Measurements from ENCODE around the gene KDM6B. TPM values are rescaled to one million over a fixed set of nuclear protein-coding genes. Genes with fewer than 3 reads are reported as not detected.

The KDM6B gene
- total RNA-seq, 1 donor from 2014 or later = 48.3 TPM

DNA sequence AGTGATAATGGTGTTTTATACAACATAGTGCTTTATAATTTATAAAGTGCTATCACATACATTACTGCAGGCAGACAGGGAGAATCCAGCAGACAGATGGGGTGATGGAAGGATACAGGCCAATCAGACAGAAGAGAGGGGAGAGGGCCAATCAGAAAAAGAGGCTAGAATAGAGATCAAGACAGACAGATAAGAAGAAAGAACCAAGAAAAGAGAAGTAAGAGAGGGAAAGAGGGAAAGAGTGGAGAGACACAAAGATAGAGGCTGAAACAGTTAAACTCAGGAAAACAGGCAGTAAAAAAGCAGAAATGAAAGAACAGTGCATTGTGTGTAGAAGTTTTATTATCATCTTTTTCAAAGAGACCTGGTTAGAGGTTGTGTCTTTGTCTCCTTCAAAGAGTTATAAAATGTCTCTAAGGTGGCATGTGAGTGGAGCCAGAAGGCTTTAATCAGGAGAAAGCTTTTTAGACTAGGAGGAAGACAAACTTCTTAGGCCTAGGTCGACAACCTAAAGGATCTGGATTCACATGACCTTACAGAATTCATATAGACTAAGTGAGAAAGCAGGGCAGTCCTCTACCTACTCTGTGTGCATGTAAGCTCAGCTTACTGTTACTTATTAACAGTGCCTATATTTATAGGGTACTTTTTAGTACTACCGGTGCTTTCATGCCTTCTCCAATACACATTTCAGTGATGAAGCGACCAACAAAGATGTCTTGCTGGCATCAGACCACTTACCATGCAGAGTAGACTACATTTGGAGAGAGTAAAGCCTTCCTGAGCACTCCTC is 46.3 kb downstream of the KDM6B start:
- intact Hi-C loops (cut with DNase I) = no loop called here
- TF ChIP-seq, protein P1, sequence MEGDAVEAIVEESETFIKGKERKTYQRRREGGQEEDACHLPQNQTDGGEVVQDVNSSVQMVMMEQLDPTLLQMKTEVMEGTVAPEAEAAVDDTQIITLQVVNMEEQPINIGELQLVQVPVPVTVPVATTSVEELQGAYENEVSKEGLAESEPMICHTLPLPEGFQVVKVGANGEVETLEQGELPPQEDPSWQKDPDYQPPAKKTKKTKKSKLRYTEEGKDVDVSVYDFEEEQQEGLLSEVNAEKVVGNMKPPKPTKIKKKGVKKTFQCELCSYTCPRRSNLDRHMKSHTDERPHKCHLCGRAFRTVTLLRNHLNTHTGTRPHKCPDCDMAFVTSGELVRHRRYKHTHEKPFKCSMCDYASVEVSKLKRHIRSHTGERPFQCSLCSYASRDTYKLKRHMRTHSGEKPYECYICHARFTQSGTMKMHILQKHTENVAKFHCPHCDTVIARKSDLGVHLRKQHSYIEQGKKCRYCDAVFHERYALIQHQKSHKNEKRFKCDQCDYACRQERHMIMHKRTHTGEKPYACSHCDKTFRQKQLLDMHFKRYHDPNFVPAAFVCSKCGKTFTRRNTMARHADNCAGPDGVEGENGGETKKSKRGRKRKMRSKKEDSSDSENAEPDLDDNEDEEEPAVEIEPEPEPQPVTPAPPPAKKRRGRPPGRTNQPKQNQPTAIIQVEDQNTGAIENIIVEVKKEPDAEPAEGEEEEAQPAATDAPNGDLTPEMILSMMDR (IDR thresholded peaks at IDR 0.05) = no peak

DNA sequence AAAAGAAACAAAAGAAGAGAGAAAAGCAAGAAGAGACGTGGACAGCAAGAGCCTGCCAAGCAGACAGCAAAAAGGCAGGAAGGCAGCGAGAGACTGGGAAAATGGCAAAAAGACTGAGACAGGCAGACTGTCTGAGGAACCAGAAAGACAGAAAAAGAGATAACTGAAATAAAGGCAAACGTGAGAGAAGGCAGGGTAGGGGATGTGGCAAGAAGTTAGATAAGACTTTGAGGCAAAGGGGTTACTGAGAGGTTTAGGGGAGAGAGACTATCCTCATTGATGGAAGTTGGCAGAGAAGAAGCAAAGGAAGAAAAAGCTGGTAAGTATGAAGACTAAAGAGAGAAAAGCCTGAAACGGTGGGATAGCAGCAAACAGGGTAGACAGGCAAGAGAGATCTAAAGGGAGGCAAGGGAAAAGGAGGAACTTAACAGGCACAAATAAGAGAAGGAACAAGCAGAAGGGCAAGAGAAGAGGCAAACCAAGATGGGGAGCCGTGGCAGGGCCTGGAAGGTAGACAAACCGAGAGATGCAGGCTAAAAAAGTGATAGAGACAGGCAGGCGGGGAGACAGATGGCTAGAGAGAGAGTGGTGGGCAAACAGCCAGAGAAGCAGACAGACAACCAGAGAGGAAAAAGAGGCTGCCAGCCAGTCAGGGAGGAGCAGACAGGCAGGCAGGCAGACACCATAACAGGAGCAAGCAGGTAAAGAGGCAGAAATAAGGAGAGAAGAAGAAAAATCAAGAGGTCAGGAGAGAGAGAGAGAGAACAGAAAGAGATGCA is 47.4 kb downstream of the KDM6B start:
- Histone ChIP-seq H3K9me3 (no peaks in the 10 kb centered on the region), H3K36me3 (peaks cover 10% of the 10 kb centered on the region), H3K27ac (no peak overlapping the region), H3K4me1 (peaks cover 33% of the 10 kb centered on the region), H3K27me3 (no peaks in the 10 kb centered on the region), H3K4me3 (no peak overlapping the region)
- TF ChIP-seq, protein P1 (IDR thresholded peaks at IDR 0.05) = no peak
- ATAC-seq (no peak), DNase-seq (no peak)
- intact Hi-C loops (cut with DNase I) = no loop called here

More for the DNA sequence above, 46.3 kb downstream of the KDM6B start:
- H3K27ac ChIP-seq = peak overlapping the region; percentile 3
- no peak overlapping the region for H3K4me3 ChIP-seq
- ATAC-seq (no peak), DNase-seq (no peak)
- peaks cover 29% of the 10 kb centered on the region for H3K4me1 ChIP-seq
- no peaks in the 10 kb centered on the region for H3K9me3 ChIP-seq
- peaks cover 10% of the 10 kb centered on the region for H3K36me3 ChIP-seq
- no peaks in the 10 kb centered on the region for H3K27me3 ChIP-seq

GRCh38 chr17:7882068-7882467 is 48.1 kb downstream of the KDM6B start:
- DNase-seq (no peak), ATAC-seq (no peak)
- Histone ChIP-seq H3K4me1 (peaks cover 39% of the 10 kb centered on the region), H3K4me3 (no peak overlapping the region), H3K27ac (no peak overlapping the region), H3K9me3 (no peaks in the 10 kb centered on the region), H3K36me3 (peaks cover 10% of the 10 kb centered on the region), H3K27me3 (no peaks in the 10 kb centered on the region)
- TF ChIP-seq, protein P1 (IDR thresholded peaks at IDR 0.05) = no peak
- intact Hi-C loops (cut with DNase I) = no loop called here

- H3K27ac ChIP-seq = peak overlapping the region; percentile 30
- H3K9me3 ChIP-seq = no peaks in the 10 kb centered on the region
- ATAC-seq = no peak
- TF ChIP-seq, protein P1 (IDR thresholded peaks at IDR 0.05) = no peak
- H3K4me3 ChIP-seq = no peak overlapping the region
- peaks cover 10% of the 10 kb centered on the region for H3K36me3 ChIP-seq
- H3K4me1 ChIP-seq = peaks cover 42% of the 10 kb centered on the region
- no peaks in the 10 kb centered on the region for H3K27me3 ChIP-seq
- no peak for DNase-seq
- intact Hi-C loops (cut with DNase I) = no loop called here
Measured at GRCh38 chr17:7882629-7883028, 48.6 kb downstream of the KDM6B start.

Other genes with a start within 250 kb of the KDM6B start
- gene SOX15, start 244.1 kb upstream of the KDM6B start, total RNA-seq = 0.67 TPM
- gene FXR2, start 219.3 kb upstream of the KDM6B start, total RNA-seq = 39.3 TPM
- gene SAT2, start 206.4 kb upstream of the KDM6B start, total RNA-seq = 81.7 TPM
- gene SHBG, start 204.1 kb upstream of the KDM6B start, total RNA-seq = 0.87 TPM
- 4.8 TPM for gene ATP1B2, start 183.3 kb upstream of the KDM6B start, total RNA-seq
- 41.7 TPM for gene TP53, start 146.7 kb upstream of the KDM6B start, total RNA-seq
- gene WRAP53, start 145.7 kb upstream of the KDM6B start, total RNA-seq = 5.7 TPM
- 0.32 TPM for gene EFNB3, start 129.0 kb upstream of the KDM6B start, total RNA-seq
- gene DNAH2, start 116.5 kb upstream of the KDM6B start, total RNA-seq = 0.58 TPM
- 10.7 TPM for gene TMEM88, start 20.8 kb downstream of the KDM6B start, total RNA-seq
- 58.7 TPM for gene NAA38, start 23.3 kb downstream of the KDM6B start, total RNA-seq
- gene CYB5D1, start 23.8 kb downstream of the KDM6B start, total RNA-seq = 7.2 TPM
- 93.0 TPM for gene CHD3, start 54.6 kb downstream of the KDM6B start, total RNA-seq
- 8.0 TPM for gene RNF227, start 82.1 kb downstream of the KDM6B start, total RNA-seq
- 5.9 TPM for gene KCNAB3, start 95.6 kb downstream of the KDM6B start, total RNA-seq
- 135 TPM for gene TRAPPC1, start 97.7 kb downstream of the KDM6B start, total RNA-seq
- 62.7 TPM for gene CNTROB, start 98.0 kb downstream of the KDM6B start, total RNA-seq
- 2.6 TPM for gene GUCY2D, start 168.4 kb downstream of the KDM6B start, total RNA-seq
- 80.2 TPM for gene ALOX15B, start 204.8 kb downstream of the KDM6B start, total RNA-seq

Measured in upper lobe of right lung (tissue), 1 donor.